Sigmoid colon (tissue), 3 donors: Measurements from ENCODE around the gene CRYGN.

Experiments used
- POLR2A ChIP-seq, 2 donors: fragments of 450-650 bp; IDR thresholded peaks; one replicate each; pipeline ENCODE4 v1.6.1; 2016; ENCODE audit warnings: antibody characterized with exemption in 2 of 2, mild to moderate bottlenecking in 2 of 2, moderate library complexity in 2 of 2
- TF ChIP-seq, protein P1 (sequence below), 4 experiments: fragments of 450-650 bp in 3 of 4; fragments of 200-600 bp in 1 of 4; IDR thresholded peaks; one replicate each; pipeline ENCODE4 v1.5.1; 2016 to 2019; ENCODE audit warnings: antibody characterized with exemption in 4 of 4, mild to moderate bottlenecking in 3 of 4, moderate library complexity in 2 of 4

DNA sequence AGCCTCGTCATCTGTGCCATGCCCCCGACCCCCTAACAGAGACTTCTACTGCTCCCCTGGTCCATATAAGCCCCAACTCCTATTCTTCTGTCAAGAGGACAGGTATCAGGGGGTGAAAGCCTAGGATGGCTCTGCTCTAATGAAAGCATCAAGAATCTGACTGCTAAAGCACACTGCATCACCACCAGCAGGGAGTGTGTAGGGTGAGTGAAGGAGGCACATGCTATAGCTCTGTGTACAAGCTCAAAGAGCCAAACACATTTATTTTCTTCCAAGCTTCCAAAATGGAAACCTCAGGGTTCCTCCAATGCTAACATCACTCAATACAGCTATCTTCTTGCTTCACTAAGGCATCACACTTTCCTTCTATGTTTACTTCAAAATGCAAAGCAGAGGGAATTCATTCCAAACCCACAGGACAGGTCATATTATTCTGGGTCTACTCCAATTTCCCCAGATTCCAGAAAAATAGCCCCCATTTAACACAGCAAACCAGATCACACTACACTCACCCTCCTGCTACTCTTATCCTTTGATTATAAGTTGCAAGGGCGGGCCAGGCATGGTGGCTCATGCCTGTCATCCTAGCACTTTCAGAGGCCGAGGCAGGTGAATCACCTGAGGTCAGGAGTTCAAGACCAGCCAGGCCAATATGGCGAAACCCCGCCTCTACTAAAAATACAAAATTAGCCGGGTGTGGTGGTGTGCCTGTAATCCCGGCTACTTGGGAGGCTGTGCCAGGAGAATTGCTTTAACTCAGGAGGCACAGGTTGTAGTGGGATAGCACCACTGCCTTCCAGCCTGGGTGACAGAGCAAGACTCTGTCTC is 43.2 kb upstream of the CRYGN start:
- TF ChIP-seq, protein P1, sequence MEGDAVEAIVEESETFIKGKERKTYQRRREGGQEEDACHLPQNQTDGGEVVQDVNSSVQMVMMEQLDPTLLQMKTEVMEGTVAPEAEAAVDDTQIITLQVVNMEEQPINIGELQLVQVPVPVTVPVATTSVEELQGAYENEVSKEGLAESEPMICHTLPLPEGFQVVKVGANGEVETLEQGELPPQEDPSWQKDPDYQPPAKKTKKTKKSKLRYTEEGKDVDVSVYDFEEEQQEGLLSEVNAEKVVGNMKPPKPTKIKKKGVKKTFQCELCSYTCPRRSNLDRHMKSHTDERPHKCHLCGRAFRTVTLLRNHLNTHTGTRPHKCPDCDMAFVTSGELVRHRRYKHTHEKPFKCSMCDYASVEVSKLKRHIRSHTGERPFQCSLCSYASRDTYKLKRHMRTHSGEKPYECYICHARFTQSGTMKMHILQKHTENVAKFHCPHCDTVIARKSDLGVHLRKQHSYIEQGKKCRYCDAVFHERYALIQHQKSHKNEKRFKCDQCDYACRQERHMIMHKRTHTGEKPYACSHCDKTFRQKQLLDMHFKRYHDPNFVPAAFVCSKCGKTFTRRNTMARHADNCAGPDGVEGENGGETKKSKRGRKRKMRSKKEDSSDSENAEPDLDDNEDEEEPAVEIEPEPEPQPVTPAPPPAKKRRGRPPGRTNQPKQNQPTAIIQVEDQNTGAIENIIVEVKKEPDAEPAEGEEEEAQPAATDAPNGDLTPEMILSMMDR (IDR thresholded peaks at IDR 0.05) = no peak
- no peak for TF ChIP-seq POLR2A (IDR thresholded peaks at IDR 0.05)
